ENCODE results near the gene TBC1D26. TPM values are rescaled to one million over a fixed set of nuclear protein-coding genes. Genes with fewer than 3 reads are reported as not detected.
"Not testable (repeated sequence)": the region's sequence is repeated elsewhere in the genome, so short reads cannot be mapped to it uniquely, and the experiment has no call there.

Gene TBC1D26
- total RNA-seq, 1 donor from 2014 or later = not detected

- not testable (repeated sequence) for DNase-seq (ENCODE audit: low read depth)
Observed at GRCh38 chr17:15733174-15733789, 1.2 kb downstream of the TBC1D26 start.

GRCh38 chr17:15736578-15736977 lies 4.5 kb downstream of the TBC1D26 start:
- not testable (repeated sequence) for H3K4me3 ChIP-seq (ENCODE audit: low read depth, low read length); DNase-seq (ENCODE audit: low read depth); H3K27me3 ChIP-seq (ENCODE audit: control insufficient read depth, insufficient read depth, low read length); H3K36me3 ChIP-seq (ENCODE audit: control insufficient read depth, insufficient read depth, low read length)
- FAIRE-seq = peak; percentile 62

More at GRCh38 chr17:15733174-15733789, 1.2 kb downstream of the TBC1D26 start:
- H3K27me3 ChIP-seq (ENCODE audit: control insufficient read depth, insufficient read depth, low read length); H3K4me3 ChIP-seq (ENCODE audit: low read depth, low read length); H3K36me3 ChIP-seq (ENCODE audit: control insufficient read depth, insufficient read depth, low read length); FAIRE-seq: not testable (repeated sequence)

GRCh38 chr17:15738066-15738465 lies 6.0 kb downstream of the TBC1D26 start:
- no peaks in the 10 kb centered on the region for H3K27me3 ChIP-seq (ENCODE audit: control insufficient read depth, insufficient read depth, low read length)
- FAIRE-seq (peak; percentile 96), DNase-seq (ENCODE audit: low read depth) (no peak)
- TF ChIP-seq CTCF (IDR thresholded peaks at IDR 0.05; ENCODE audit: insufficient read depth, low read length, severe bottlenecking) = no peak
- H3K36me3 ChIP-seq (ENCODE audit: control insufficient read depth, insufficient read depth, low read length) = no peaks in the 10 kb centered on the region
- H3K4me3 ChIP-seq (ENCODE audit: low read depth, low read length) = no peak overlapping the region

GRCh38 chr17:15739259-15739658 lies 7.2 kb downstream of the TBC1D26 start:
- not testable (repeated sequence) for DNase-seq (ENCODE audit: low read depth); FAIRE-seq; H3K27me3 ChIP-seq (ENCODE audit: control insufficient read depth, insufficient read depth, low read length); H3K4me3 ChIP-seq (ENCODE audit: low read depth, low read length); H3K36me3 ChIP-seq (ENCODE audit: control insufficient read depth, insufficient read depth, low read length)

GRCh38 chr17:15740041-15740440 lies 8.0 kb downstream of the TBC1D26 start:
- H3K4me3 ChIP-seq (ENCODE audit: low read depth, low read length); H3K27me3 ChIP-seq (ENCODE audit: control insufficient read depth, insufficient read depth, low read length); DNase-seq (ENCODE audit: low read depth); H3K36me3 ChIP-seq (ENCODE audit: control insufficient read depth, insufficient read depth, low read length): not testable (repeated sequence)
- FAIRE-seq = peak; percentile 98

- Histone ChIP-seq H3K27me3 (ENCODE audit: control insufficient read depth, insufficient read depth, low read length) (no peaks in the 10 kb centered on the region), H3K36me3 (ENCODE audit: control insufficient read depth, insufficient read depth, low read length) (no peaks in the 10 kb centered on the region), H3K4me3 (ENCODE audit: low read depth, low read length) (no peak overlapping the region)
- DNase-seq (ENCODE audit: low read depth) = no peak
- no peak for TF ChIP-seq CTCF (IDR thresholded peaks at IDR 0.05; ENCODE audit: insufficient read depth, low read length, severe bottlenecking)
- FAIRE-seq = no peak
Observed at GRCh38 chr17:15740570-15741120, 8.6 kb downstream of the TBC1D26 start.

- Histone ChIP-seq H3K4me3 (ENCODE audit: low read depth, low read length) (no peak overlapping the region), H3K36me3 (ENCODE audit: control insufficient read depth, insufficient read depth, low read length) (no peaks in the 10 kb centered on the region), H3K27me3 (ENCODE audit: control insufficient read depth, insufficient read depth, low read length) (no peaks in the 10 kb centered on the region)
- no peak for FAIRE-seq
- no peak for DNase-seq (ENCODE audit: low read depth)
- TF ChIP-seq CTCF (IDR thresholded peaks at IDR 0.05; ENCODE audit: insufficient read depth, low read length, severe bottlenecking) = no peak
Observed at GRCh38 chr17:15741624-15742023, 9.5 kb downstream of the TBC1D26 start.

Measured in bronchial epithelial cell (primary cell).